IPS DF 19.7 (cell line): ENCODE data around the gene HEATR1.
"Not testable (repeated sequence)": the region's sequence is repeated elsewhere in the genome, so short reads cannot be mapped to it uniquely, and the experiment has no call there.

Experiments
- DNase-seq: peaks from one replicate; pipeline ENCODE4 v3.0.0-alpha.2; 2013; ENCODE audit warnings: low read depth, low spot score

Gene HEATR1

GRCh38 chr1:236509203-236509602 lies 95.1 kb downstream of the HEATR1 start:
- no peak for DNase-seq

GRCh38 chr1:236508593-236509027 lies 95.7 kb downstream of the HEATR1 start:
- DNase-seq = no peak

GRCh38 chr1:236507022-236507700 lies 97.2 kb downstream of the HEATR1 start:
- DNase-seq = no peak

GRCh38 chr1:236504338-236504737 lies 100.0 kb downstream of the HEATR1 start:
- not testable (repeated sequence) for DNase-seq

- DNase-seq = peak; percentile 81
Measured at GRCh38 chr1:236502972-236503639, 101.2 kb downstream of the HEATR1 start.

GRCh38 chr1:236502579-236502971 lies 101.7 kb downstream of the HEATR1 start:
- no peak for DNase-seq

GRCh38 chr1:236501093-236501492 lies 103.2 kb downstream of the HEATR1 start:
- no peak for DNase-seq
